Sigmoid colon (tissue), 4 donors: ENCODE measurements around the gene MAP1LC3A.

ENCODE experiments used
- CTCF ChIP-seq, 4 experiments: fragments of 450-650 bp in 3 of 4; fragments of 200-600 bp in 1 of 4; IDR thresholded peaks; one replicate each; pipeline ENCODE4 v1.5.1; 2016 to 2019; ENCODE audit warnings: antibody characterized with exemption in 4 of 4, mild to moderate bottlenecking in 3 of 4, moderate library complexity in 2 of 4
- POLR2A ChIP-seq, 2 donors: fragments of 450-650 bp; IDR thresholded peaks; one replicate each; pipeline ENCODE4 v1.6.1; 2016; ENCODE audit warnings: antibody characterized with exemption in 2 of 2, mild to moderate bottlenecking in 2 of 2, moderate library complexity in 2 of 2
- POLR2AphosphoS5 ChIP-seq, 4 donors: sonication (generic); formaldehyde crosslinking; IDR thresholded peaks; one replicate each; pipeline ENCODE4 v1.6.1; 2017; ENCODE audit warnings: antibody characterized with exemption in 4 of 4

DNA sequence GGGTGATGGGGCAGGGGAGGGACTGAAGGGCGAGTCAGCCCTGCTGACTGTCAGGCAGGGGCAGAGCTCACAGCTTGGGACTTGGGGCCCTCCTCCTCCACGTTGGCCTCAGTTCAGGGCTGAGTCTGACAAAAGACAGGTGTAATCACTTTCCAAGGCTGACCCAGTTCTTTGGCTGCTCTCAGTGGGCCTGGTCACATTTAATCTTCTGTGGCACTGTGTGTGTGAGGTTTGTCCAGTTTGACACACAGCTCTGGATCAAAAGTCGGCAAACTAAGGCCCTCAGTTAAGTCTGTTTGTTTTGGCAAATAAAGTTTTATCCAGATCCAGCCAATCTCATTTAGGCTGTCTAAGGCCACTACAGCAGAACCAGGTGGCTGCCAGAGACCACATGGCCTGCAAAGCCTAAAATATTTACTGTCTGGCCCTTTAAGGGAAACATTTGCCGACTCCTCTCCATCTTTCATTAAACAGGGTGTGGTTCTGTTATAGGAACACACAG, 5.1 kb upstream of the MAP1LC3A start:
- TF ChIP-seq CTCF (IDR thresholded peaks at IDR 0.05) (no peak), POLR2AphosphoS5 (IDR thresholded peaks at IDR 0.05) (no peak), POLR2A (IDR thresholded peaks at IDR 0.05) (no peak)
